Measurements from ENCODE around the gene TSPAN9. TPM values are rescaled to one million over a fixed set of nuclear protein-coding genes. Genes with fewer than 3 reads are reported as not detected.

The TSPAN9 gene
- total RNA-seq, 3 donors from 2014 or later (not counting 1 experiment from before 2014, with no cell fraction given): 0.86 to 1.6 (median 1.1) TPM

DNA sequence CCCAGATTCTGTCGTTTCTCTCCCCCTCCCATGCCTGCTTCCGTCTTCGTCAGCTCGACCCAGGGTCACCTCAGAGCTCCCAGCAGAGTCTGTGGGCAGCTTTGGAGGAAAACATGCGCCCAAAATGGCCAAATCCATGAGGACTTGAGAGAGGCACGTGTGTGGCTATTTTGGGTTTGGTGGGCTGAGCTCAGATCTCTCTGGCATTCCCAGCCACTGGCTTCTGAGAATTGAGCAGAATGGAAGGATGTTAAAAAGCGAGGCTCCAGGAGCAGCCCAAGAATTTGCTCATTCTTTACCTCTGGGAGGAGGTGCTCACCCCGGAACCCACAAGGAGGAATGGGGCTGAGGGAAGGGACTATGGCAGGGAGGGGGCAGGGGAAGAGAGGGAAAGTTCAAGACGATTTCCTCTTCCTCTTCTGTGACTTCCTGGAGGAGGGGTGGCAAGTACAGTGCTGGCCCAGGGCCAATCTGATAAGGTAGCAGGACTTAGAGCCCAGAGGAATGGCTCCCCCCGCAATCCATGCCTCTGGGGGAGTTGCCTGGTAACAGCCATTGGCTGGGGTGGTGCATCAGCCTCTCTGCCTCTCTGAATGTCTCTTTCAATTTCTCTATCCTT, 20.1 kb downstream of the TSPAN9 start:
- Mint-ChIP-seq H3K27ac (no peak overlapping the region), H3K9me3 (peaks cover 4 to 10% of the 10 kb centered on the region in 2 donors), H3K4me1 (peaks cover 0 to 5% of the 10 kb centered on the region in 2 donors), H3K27me3 (ENCODE audit: low read depth in 2 of 2) (peaks cover 7 to 9% of the 10 kb centered on the region in 2 donors), H3K36me3 (peaks cover 7% of the 10 kb centered on the region), H3K4me3 (no peak overlapping the region)
- ATAC-seq (no peak), DNase-seq (no peak)
- TF ChIP-seq, protein P1, sequence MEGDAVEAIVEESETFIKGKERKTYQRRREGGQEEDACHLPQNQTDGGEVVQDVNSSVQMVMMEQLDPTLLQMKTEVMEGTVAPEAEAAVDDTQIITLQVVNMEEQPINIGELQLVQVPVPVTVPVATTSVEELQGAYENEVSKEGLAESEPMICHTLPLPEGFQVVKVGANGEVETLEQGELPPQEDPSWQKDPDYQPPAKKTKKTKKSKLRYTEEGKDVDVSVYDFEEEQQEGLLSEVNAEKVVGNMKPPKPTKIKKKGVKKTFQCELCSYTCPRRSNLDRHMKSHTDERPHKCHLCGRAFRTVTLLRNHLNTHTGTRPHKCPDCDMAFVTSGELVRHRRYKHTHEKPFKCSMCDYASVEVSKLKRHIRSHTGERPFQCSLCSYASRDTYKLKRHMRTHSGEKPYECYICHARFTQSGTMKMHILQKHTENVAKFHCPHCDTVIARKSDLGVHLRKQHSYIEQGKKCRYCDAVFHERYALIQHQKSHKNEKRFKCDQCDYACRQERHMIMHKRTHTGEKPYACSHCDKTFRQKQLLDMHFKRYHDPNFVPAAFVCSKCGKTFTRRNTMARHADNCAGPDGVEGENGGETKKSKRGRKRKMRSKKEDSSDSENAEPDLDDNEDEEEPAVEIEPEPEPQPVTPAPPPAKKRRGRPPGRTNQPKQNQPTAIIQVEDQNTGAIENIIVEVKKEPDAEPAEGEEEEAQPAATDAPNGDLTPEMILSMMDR (IDR thresholded peaks at IDR 0.05): no peak
- no peaks in the 10 kb centered on the region for H3K36me3 ChIP-seq (ENCODE audit: control insufficient read depth, insufficient read depth, low read length)
- H3K27me3 ChIP-seq (ENCODE audit: control insufficient read depth, insufficient read depth, low read length): no peaks in the 10 kb centered on the region
- no peaks in the 10 kb centered on the region for H3K9me3 ChIP-seq (ENCODE audit: control insufficient read depth, insufficient read depth, low read length)
- H3K4me1 ChIP-seq (ENCODE audit: control insufficient read depth, insufficient read depth, low read length): peaks cover 7% of the 10 kb centered on the region
- H3K27ac ChIP-seq (ENCODE audit: low read length): no peak overlapping the region
- intact Hi-C loops (cut with micrococcal nuclease): no loop called here
- no peak overlapping the region for H3K4me3 ChIP-seq (ENCODE audit: low read length)
- 40% methylated on average over 10 of the region's 10 CpGs for WGBS (ENCODE audit: insufficient coverage)

DNA sequence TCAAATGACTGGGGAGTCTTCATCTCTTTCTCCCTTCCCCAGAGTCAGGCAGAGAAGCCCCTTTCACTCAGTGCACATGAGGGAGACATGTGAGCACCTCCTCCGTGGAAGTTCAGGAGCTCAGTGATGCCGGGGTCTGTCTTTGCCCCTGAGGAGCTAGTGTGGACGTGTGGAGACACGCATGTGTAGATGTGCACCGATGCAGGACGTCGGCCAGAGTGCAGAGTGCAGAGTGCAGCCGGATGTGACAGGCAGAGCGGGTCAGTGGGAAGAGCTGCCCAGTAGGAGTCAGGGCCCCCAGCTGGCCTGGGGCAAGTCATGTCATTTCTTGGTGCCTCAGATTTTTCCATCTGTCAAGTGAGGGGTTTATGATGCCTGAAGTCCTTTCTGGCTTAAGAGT, 20.7 kb downstream of the TSPAN9 start:
- no peaks in the 10 kb centered on the region for H3K27me3 ChIP-seq (ENCODE audit: control insufficient read depth, insufficient read depth, low read length)
- WGBS (ENCODE audit: insufficient coverage): 75% methylated on average over 9 of the region's 9 CpGs
- ATAC-seq (no peak), DNase-seq (no peak)
- Mint-ChIP-seq H3K4me3 (no peak overlapping the region), H3K9me3 (peaks cover 4 to 10% of the 10 kb centered on the region in 2 donors), H3K4me1 (peaks cover 0 to 5% of the 10 kb centered on the region in 2 donors), H3K27me3 (ENCODE audit: low read depth in 2 of 2) (peaks cover 8 to 9% of the 10 kb centered on the region in 2 donors), H3K27ac (no peak overlapping the region), H3K36me3 (peaks cover 7% of the 10 kb centered on the region)
- H3K4me1 ChIP-seq (ENCODE audit: control insufficient read depth, insufficient read depth, low read length): peaks cover 7% of the 10 kb centered on the region
- intact Hi-C loops (cut with micrococcal nuclease): no loop called here
- no peaks in the 10 kb centered on the region for H3K9me3 ChIP-seq (ENCODE audit: control insufficient read depth, insufficient read depth, low read length)
- no peak overlapping the region for H3K4me3 ChIP-seq (ENCODE audit: low read length)
- H3K27ac ChIP-seq (ENCODE audit: low read length): no peak overlapping the region
- TF ChIP-seq, protein P1 (IDR thresholded peaks at IDR 0.05): no peak
- no peaks in the 10 kb centered on the region for H3K36me3 ChIP-seq (ENCODE audit: control insufficient read depth, insufficient read depth, low read length)

DNA sequence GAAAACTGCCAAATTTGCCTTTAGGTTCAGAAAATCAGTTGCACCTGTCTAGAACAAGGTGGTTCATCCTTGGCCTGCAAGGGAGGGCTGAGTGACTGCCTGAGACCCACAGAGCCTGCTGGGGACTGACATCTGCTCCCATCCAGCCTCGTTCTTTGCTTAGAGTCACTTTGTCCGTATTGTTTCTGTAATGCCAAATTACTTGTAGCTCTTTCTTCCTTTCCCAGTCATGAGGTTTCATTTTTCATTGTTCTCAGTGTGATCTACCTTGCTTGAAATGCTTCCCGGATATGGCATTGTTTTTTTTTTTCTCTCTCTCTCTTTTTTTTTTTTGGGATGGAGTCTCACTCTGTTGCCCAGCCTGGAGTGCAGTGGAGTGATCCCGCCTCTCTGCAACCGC, 21.3 kb downstream of the TSPAN9 start:
- no peak for DNase-seq
- intact Hi-C loops (cut with micrococcal nuclease): no loop called here
- H3K27ac Mint-ChIP-seq: no peak overlapping the region
- H3K36me3 Mint-ChIP-seq: peaks cover 7% of the 10 kb centered on the region
- H3K27ac ChIP-seq (ENCODE audit: low read length): no peak overlapping the region
- no peaks in the 10 kb centered on the region for H3K9me3 ChIP-seq (ENCODE audit: control insufficient read depth, insufficient read depth, low read length)
- H3K27me3 ChIP-seq (ENCODE audit: control insufficient read depth, insufficient read depth, low read length): no peaks in the 10 kb centered on the region
- WGBS (ENCODE audit: insufficient coverage): 87% methylated on average over 5 of the region's 5 CpGs
- no peak for ATAC-seq
- peaks cover 7% of the 10 kb centered on the region for H3K4me1 ChIP-seq (ENCODE audit: control insufficient read depth, insufficient read depth, low read length)
- TF ChIP-seq, protein P1 (IDR thresholded peaks at IDR 0.05): no peak
- H3K36me3 ChIP-seq (ENCODE audit: control insufficient read depth, insufficient read depth, low read length): no peaks in the 10 kb centered on the region
- H3K4me3 ChIP-seq (ENCODE audit: low read length): no peak overlapping the region
- H3K9me3 Mint-ChIP-seq: peaks cover 4 to 10% of the 10 kb centered on the region in 2 donors
- peaks cover 14% of the 10 kb centered on the region in 2 donors for H3K27me3 Mint-ChIP-seq (ENCODE audit: low read depth in 2 of 2)
- H3K4me1 Mint-ChIP-seq: peaks cover 0 to 5% of the 10 kb centered on the region in 2 donors
- no peak overlapping the region for H3K4me3 Mint-ChIP-seq

DNA sequence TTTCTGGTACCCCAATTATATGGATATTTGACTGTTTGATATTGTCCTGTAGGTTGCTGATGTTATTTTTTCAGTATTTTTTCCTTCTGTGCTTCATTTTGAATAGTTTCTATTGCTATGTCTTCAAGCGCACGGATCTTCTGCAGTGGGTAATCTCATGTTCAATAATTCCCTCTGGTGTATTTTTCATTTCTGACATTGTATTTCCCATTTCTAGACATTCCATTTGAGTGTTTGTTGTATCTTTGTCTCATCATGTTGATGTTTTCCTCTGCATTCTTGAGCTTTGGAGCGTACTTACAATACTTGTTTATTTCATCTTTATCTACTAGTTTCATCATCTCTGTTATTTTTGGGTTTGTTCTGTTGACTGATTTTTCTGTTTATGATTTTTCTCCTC, 22.0 kb downstream of the TSPAN9 start:
- ATAC-seq (no peak), DNase-seq (no peak)
- TF ChIP-seq, protein P1 (IDR thresholded peaks at IDR 0.05): no peak
- peaks cover 14 to 16% of the 10 kb centered on the region in 2 donors for H3K27me3 Mint-ChIP-seq (ENCODE audit: low read depth in 2 of 2)
- no peak overlapping the region for H3K4me3 Mint-ChIP-seq
- WGBS (ENCODE audit: insufficient coverage): 100% methylated on average over 2 of the region's 3 CpGs
- Histone ChIP-seq H3K36me3 (ENCODE audit: control insufficient read depth, insufficient read depth, low read length) (no peaks in the 10 kb centered on the region), H3K9me3 (ENCODE audit: control insufficient read depth, insufficient read depth, low read length) (no peaks in the 10 kb centered on the region), H3K27me3 (ENCODE audit: control insufficient read depth, insufficient read depth, low read length) (no peaks in the 10 kb centered on the region), H3K27ac (ENCODE audit: low read length) (no peak overlapping the region), H3K4me1 (ENCODE audit: control insufficient read depth, insufficient read depth, low read length) (peaks cover 7% of the 10 kb centered on the region), H3K4me3 (ENCODE audit: low read length) (no peak overlapping the region)
- peaks cover 0 to 5% of the 10 kb centered on the region in 2 donors for H3K4me1 Mint-ChIP-seq
- peaks cover 7% of the 10 kb centered on the region for H3K36me3 Mint-ChIP-seq
- intact Hi-C loops (cut with micrococcal nuclease): no loop called here
- H3K9me3 Mint-ChIP-seq: peaks cover 4 to 10% of the 10 kb centered on the region in 2 donors
- no peak overlapping the region for H3K27ac Mint-ChIP-seq

Measured in natural killer cell (primary cell).